AG04450 (cell line): Measurements from ENCODE around the gene TGFBR3L. TPM values are rescaled to one million over a fixed set of nuclear protein-coding genes. Genes with fewer than 3 reads are reported as not detected.

Source experiments
- CTCF ChIA-PET: fragments of 300-600, 350-600 bp; formaldehyde crosslinking; extraction: SDS; loops from one replicate; lab custom pipeline; 2022; ENCODE audit warnings: antibody characterized with exemption, inconsistent platforms; lab: Charles Lee
- POLR2A ChIA-PET: fragments of 350-600 bp; formaldehyde crosslinking; extraction: SDS; loops from one replicate; lab custom pipeline; 2021; ENCODE audit warnings: antibody characterized with exemption, inconsistent platforms; lab: Yijun Ruan, JAX
- DNase-seq: peaks from one replicate; pipeline ENCODE4 v3.0.0-alpha.2; 2011; ENCODE audit warnings: low read depth, low spot score
- H3K27ac ChIP-seq: one replicate; pipeline ENCODE4 v1.5.1; 2012; ENCODE audit warnings: low read depth, low read length, control low read depth
- H3K27me3 ChIP-seq: one replicate; pipeline ENCODE4 v1.6.0; 2012; ENCODE audit warnings: low read length; ENCODE audit not compliant: control insufficient read depth, insufficient read depth
- H3K4me3 ChIP-seq: 2 replicates; pipeline ENCODE4 v1.5.1; 2011; ENCODE audit warnings: mild to moderate bottlenecking, low read depth, low read length, control low read depth
- H3K9me3 ChIP-seq: 2 replicates; pipeline ENCODE4 v1.5.1; 2012; ENCODE audit warnings: low read length; ENCODE audit not compliant: control insufficient read depth, insufficient read depth
- polyA plus RNA-seq: library from polyadenylated mRNA; depleted of rRNA; stranded (reverse); fragments of >200 nt; gene quantifications from 2 replicates; pipeline ENCODE4 v1.2.3, GENCODE V29; 2011
- TF ChIP-seq, protein P1 (sequence below): IDR thresholded peaks from 2 replicates; pipeline ENCODE4 v1.5.1; 2011; ENCODE audit warnings: low read depth, low read length, control low read depth, inconsistent platforms

TGFBR3L gene
- polyA plus RNA-seq, 1 experiment = not detected

DNA sequence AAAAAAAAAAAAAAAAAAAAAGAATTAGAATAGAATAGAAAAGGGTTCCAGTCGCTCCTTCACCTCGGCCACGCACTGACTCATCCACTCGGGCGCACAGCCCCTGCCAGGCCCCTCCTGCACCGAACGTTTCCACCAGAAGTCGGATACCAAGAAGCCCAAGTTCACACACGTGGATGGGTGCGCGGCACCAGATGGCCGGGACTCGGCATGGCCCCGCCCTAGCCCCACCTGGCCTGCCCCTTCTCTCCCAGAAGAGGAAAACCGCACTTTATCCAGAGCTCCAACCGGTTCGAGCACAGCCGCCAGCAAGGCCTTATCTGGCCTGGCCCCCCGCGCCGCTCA lies 46.3 kb upstream of the TGFBR3L start:
- DNase-seq = no peak
- TF ChIP-seq, protein P1, sequence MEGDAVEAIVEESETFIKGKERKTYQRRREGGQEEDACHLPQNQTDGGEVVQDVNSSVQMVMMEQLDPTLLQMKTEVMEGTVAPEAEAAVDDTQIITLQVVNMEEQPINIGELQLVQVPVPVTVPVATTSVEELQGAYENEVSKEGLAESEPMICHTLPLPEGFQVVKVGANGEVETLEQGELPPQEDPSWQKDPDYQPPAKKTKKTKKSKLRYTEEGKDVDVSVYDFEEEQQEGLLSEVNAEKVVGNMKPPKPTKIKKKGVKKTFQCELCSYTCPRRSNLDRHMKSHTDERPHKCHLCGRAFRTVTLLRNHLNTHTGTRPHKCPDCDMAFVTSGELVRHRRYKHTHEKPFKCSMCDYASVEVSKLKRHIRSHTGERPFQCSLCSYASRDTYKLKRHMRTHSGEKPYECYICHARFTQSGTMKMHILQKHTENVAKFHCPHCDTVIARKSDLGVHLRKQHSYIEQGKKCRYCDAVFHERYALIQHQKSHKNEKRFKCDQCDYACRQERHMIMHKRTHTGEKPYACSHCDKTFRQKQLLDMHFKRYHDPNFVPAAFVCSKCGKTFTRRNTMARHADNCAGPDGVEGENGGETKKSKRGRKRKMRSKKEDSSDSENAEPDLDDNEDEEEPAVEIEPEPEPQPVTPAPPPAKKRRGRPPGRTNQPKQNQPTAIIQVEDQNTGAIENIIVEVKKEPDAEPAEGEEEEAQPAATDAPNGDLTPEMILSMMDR = no peak
- Histone ChIP-seq H3K9me3 (peaks cover 4% of the 10 kb centered on the region; the same call in 1 of the 2 replicates), H3K4me3 (no peak overlapping the region), H3K27ac (no peak overlapping the region), H3K27me3 (peaks cover 15% of the 10 kb centered on the region)
- POLR2A ChIA-PET = interaction anchor here (1.0 to 1.2 kb wide), 2 partner anchors 20 kb away, joined by 3 to 4 read pairs; partner anchors contain the start of gene LRRC8E
- CTCF ChIA-PET = interaction anchor here (0.6 to 2.2 kb wide), 11 partner anchors 9 to 402 kb away, joined by 3 to 15 read pairs (median 7); partner anchors contain the start of genes LRRC8E and SNAPC2

DNA sequence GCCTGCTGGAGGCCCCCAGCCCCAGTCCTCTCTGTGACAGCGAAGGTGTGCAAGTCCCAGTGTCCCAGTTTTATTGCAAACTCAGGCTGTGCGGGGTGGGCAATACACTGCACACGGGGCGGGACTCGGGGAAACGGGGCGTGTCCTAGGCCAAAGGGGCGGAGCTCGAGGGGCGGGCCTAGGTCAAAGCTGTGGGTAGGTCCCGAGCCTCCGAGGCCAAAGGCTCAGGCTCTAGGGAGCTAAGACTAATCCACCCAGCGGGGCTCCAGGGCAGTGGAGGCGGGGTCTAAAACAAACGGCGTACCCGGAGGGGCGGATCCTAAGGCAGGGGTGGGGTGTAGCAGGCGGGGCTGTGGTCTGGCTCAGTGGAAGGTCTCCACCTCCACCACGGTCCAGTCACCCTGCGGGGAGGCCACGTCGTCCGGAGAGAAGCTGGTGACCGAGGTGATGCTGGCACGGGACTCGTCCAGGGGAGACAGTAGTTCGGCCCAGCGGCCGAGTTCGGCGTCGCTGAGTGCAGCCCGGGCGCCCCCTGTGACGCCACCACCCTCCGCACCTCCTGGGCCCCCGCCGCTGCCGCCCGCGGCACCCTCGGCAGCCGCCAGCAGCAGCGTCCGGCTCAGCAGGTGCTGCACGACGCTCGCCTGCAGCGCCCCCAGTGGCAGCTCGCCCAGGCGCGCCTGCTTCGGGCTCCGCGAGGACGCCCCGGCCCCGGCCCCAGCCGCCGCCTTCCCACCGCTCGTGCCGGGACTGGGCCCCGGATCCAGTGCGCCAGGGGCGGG lies 45.8 kb upstream of the TGFBR3L start:
- ChIA-PET CTCF (interaction anchor here (0.6 to 2.2 kb wide), 16 partner anchors 9 to 401 kb away, joined by 3 to 15 read pairs (median 6); partner anchors contain the start of genes LRRC8E, SNAPC2 and TIMM44), POLR2A (interaction anchor here (0.8 to 1.3 kb wide), 4 partner anchors 20 to 52 kb away, joined by 3 to 4 read pairs (median 4); partner anchors contain the start of genes LRRC8E, MAP2K7 and SNAPC2)
- Histone ChIP-seq H3K4me3 (peak overlapping the region; percentile 50), H3K27ac (no peak overlapping the region), H3K27me3 (peaks cover 21% of the 10 kb centered on the region), H3K9me3 (peaks cover 4% of the 10 kb centered on the region; the same call in 1 of the 2 replicates)
- no peak for DNase-seq
- TF ChIP-seq, protein P1 = peak; percentile 43

DNA sequence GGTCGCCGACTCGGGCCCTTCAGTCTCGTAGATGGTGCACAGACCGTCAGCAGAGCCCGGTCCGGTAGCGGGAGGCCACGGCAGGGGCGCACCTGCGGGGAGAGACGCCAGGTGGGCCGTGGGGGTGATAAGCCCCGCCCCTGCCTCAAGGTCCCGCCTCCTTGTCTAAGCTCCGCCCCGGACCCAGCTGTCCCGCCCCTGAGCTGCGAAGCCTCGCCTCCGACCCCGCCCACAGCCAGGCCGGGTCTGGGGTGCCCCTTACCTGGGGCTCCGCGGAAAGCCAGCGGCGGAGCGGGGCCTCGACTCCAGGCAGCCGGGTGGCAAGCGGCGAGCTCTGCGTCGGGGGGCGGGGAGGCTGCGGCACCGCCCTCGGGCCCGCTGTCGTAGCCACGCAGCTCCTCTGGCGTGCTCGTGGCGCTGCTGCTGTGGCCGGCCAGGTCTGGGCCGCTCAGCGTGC lies 45.1 kb upstream of the TGFBR3L start:
- H3K9me3 ChIP-seq = peaks cover 4% of the 10 kb centered on the region; the same call in 1 of the 2 replicates
- ChIA-PET CTCF (interaction anchor here (0.6 to 2.2 kb wide), 13 partner anchors 8 to 74 kb away, joined by 3 to 15 read pairs (median 7); partner anchors contain the start of genes LRRC8E, SNAPC2 and TIMM44), POLR2A (interaction anchor here (0.8 to 1.3 kb wide), 2 partner anchors 34 to 51 kb away, joined by 4 read pairs; partner anchors contain the start of genes MAP2K7 and SNAPC2)
- DNase-seq = no peak
- no peak overlapping the region for H3K27ac ChIP-seq
- TF ChIP-seq, protein P1 = no peak
- H3K27me3 ChIP-seq = peaks cover 25% of the 10 kb centered on the region
- peak overlapping the region; percentile 44 for H3K4me3 ChIP-seq

DNA sequence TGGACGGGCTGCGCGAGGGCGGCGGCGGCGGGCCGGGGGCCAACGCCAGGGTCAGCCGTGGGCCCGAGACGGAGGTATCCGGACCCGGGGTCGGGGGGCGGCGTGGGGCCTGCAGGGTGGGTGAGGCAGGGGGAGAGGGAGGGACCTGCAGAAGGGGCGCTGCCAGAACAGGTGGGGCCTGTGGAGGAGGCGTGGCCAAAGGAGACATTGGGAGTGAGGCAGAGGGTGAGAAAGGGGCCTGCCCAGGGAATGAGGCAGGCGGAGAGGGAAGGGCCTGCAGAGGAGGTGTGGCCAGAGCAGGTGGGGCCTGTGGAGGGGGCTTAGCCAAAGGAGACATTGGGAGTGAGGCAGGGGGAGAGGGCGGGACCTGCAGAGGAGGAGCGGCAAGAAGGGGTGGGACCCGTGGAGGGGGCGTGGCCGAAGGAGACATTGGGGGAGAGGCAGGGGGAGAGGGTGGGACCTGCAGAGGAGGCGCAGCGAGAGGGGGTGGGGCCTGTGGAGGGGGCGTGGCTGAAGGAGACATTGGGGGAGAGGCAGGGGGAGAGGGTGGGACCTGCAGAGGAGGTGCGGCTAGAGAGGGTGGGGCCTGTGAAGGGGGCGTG lies 44.6 kb upstream of the TGFBR3L start:
- CTCF ChIA-PET = interaction anchor here (0.6 to 2.2 kb wide), 12 partner anchors 7 to 74 kb away, joined by 3 to 15 read pairs (median 8); partner anchors contain the start of genes LRRC8E, SNAPC2 and TIMM44
- no peak for DNase-seq
- no peak overlapping the region for H3K27ac ChIP-seq
- H3K4me3 ChIP-seq = peak overlapping the region; percentile 44; the same call in 1 of the 2 replicates
- peaks cover 4% of the 10 kb centered on the region; the same call in 1 of the 2 replicates for H3K9me3 ChIP-seq
- TF ChIP-seq, protein P1 = no peak
- POLR2A ChIA-PET = interaction anchor here (0.8 to 1.3 kb wide), 2 partner anchors 34 to 51 kb away, joined by 4 read pairs; partner anchors contain the start of genes MAP2K7 and SNAPC2
- H3K27me3 ChIP-seq = peaks cover 27% of the 10 kb centered on the region
